Thyroid gland (tissue), 4 donors: ENCODE results near the gene SYNPO2.

ENCODE experiments used
- POLR2A ChIP-seq, 2 donors: fragments of 450-650 bp; IDR thresholded peaks; one replicate each; pipeline ENCODE4 v1.6.1; 2017; ENCODE audit warnings: antibody characterized with exemption in 2 of 2, mild to moderate bottlenecking in 2 of 2, moderate library complexity in 1 of 2
- TF ChIP-seq, protein P1 (sequence below), 6 experiments: fragments of 200-600 bp in 3 of 6; fragments of 450-650 bp in 3 of 6; sonication (generic) in 3 of 6; IDR thresholded peaks; one replicate each; pipeline ENCODE4 v1.5.1; 2016 to 2019; ENCODE audit warnings: antibody characterized with exemption in 6 of 6, mild to moderate bottlenecking in 2 of 6, inconsistent platforms in 1 of 6, moderate library complexity in 1 of 6

DNA sequence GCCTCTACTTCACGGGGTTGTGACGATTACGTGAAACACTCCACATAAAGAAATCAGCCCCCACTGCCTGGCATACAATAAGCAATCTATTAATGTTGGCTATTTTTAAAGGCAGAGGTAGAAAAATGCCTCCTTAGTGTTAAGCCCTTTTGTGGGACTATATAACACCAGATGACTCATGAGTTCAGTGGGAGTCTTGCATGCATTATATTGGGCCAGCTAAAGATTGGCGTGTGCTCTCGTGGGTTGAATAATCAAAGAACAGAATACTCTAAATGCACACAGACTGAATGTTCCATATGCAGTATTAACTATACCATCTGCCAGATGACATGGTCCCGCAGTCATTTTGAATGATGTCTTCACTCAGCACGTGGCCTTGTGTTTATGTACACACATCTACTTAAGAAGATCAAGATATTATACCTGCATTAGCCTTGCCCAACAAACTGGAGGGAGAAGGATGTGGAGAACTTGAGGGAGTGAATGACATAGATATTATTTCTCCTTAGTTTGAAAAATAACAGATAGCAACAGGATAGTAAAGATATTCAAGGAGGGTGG is 162.0 kb downstream of the SYNPO2 start:
- TF ChIP-seq POLR2A (IDR thresholded peaks at IDR 0.05), result no peak
- TF ChIP-seq, protein P1, sequence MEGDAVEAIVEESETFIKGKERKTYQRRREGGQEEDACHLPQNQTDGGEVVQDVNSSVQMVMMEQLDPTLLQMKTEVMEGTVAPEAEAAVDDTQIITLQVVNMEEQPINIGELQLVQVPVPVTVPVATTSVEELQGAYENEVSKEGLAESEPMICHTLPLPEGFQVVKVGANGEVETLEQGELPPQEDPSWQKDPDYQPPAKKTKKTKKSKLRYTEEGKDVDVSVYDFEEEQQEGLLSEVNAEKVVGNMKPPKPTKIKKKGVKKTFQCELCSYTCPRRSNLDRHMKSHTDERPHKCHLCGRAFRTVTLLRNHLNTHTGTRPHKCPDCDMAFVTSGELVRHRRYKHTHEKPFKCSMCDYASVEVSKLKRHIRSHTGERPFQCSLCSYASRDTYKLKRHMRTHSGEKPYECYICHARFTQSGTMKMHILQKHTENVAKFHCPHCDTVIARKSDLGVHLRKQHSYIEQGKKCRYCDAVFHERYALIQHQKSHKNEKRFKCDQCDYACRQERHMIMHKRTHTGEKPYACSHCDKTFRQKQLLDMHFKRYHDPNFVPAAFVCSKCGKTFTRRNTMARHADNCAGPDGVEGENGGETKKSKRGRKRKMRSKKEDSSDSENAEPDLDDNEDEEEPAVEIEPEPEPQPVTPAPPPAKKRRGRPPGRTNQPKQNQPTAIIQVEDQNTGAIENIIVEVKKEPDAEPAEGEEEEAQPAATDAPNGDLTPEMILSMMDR (IDR thresholded peaks at IDR 0.05), result no peak
